Prostate gland (tissue), 2 donors: ENCODE results near the gene GOLGA6B. TPM values are rescaled to one million over a fixed set of nuclear protein-coding genes. Genes with fewer than 3 reads are reported as not detected.
"Not testable (repeated sequence)": the region's sequence is repeated elsewhere in the genome, so short reads cannot be mapped to it uniquely, and the experiment has no call there.

Experiments
- DNase-seq: peaks from one replicate; pipeline ENCODE4 v3.0.0-alpha.2; 2019; ENCODE audit warnings: low spot score
- H3K27ac ChIP-seq, 2 donors: fragments of 200-600 bp; sonication (generic); 2 replicates each; pipeline ENCODE4 v1.5.1; 2017 to 2019
- H3K27me3 ChIP-seq: fragments of 200-600 bp; sonication (generic); replicated peaks from 2 replicates; pipeline ENCODE4 v1.5.1; 2019; ENCODE audit not compliant: insufficient read depth
- H3K36me3 ChIP-seq, 2 donors: fragments of 200-600 bp; sonication (generic); 1 replicate in 1 of 2; 2 replicates in 1 of 2; pipeline versions ENCODE4 v1.5.1 to v1.8.1; 2017 to 2019
- H3K4me1 ChIP-seq: fragments of 200-600 bp; sonication (generic); replicated peaks from 2 replicates; pipeline ENCODE4 v1.5.1; 2019
- H3K4me3 ChIP-seq, 2 donors: fragments of 200-600 bp; sonication (generic); 2 replicates each; pipeline ENCODE4 v1.5.1; 2017 to 2019
- H3K9me3 ChIP-seq: fragments of 200-600 bp; sonication (generic); 2 replicates; pipeline ENCODE4 v1.5.1; 2017
- POLR2A ChIP-seq: fragments of 450-650 bp; IDR thresholded peaks from one replicate; pipeline ENCODE4 v1.6.1; 2016; ENCODE audit warnings: antibody characterized with exemption, mild to moderate bottlenecking
- POLR2AphosphoS5 ChIP-seq: sonication (generic); formaldehyde crosslinking; IDR thresholded peaks from one replicate; pipeline ENCODE4 v1.6.1; 2017; ENCODE audit warnings: antibody characterized with exemption
- WGBS: methylation state at CpG from one replicate; pipeline ENCODE4 v1.1.5; 2018; 5-methylcytosine and 5-hydroxymethylcytosine counted together
- intact Hi-C: fragments of 100-400 bp; cut with DNase I; formaldehyde crosslinking; loops from one replicate; pipeline ENCODE4 v1.14.2; 2022
- small RNA-seq, 2 donors: library from RNA; depleted of rRNA; stranded (forward); fragments of <200 nt; gene quantifications; one replicate each; pipeline ENCODE3, GENCODE V24; 2016
- total RNA-seq, 2 donors: library from RNA; depleted of rRNA; stranded (reverse); fragments of >200 nt; gene quantifications; one replicate each; pipeline ENCODE4 v1.1.0, GENCODE V29; 2016
- TF ChIP-seq, protein P1 (sequence below), 4 experiments: fragments of 200-600 bp in 2 of 4; fragments of 450-650 bp in 2 of 4; sonication (generic) in 2 of 4; IDR thresholded peaks; 1 replicate in 3 of 4; 2 replicates in 1 of 4; pipeline ENCODE4 v1.5.1; 2016 to 2019; ENCODE audit warnings: antibody characterized with exemption in 4 of 4, mild to moderate bottlenecking in 2 of 4, moderate library complexity in 2 of 4

GOLGA6B gene
- total RNA-seq, 2 donors from 2014 or later, result not detected

DNA sequence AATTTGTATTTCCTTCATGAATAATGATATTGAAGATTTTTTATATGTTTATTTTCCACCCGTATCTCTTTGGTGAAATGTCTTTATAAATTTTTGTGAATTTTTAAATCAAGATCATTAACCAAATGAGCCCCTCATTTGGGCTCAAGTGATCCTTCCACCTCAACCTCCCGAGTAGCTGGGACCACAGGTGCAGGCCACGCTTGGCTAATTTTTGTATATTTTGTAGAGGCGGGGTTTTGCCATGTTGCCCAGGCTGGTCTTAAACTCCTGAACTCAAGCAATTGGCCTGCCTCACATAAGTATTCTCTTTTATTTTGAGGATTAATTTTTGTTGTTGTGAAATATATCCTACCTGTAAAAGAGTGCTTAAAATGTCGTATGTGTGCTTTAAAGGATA is 36.4 kb downstream of the GOLGA6B start:
- intact Hi-C loops, result no loop called here
- Histone ChIP-seq H3K4me1 (no peaks in the 10 kb centered on the region), H3K27me3 (no peaks in the 10 kb centered on the region), H3K9me3 (no peaks in the 10 kb centered on the region), H3K36me3 (no peaks in the 10 kb centered on the region), H3K4me3 (no peak overlapping the region), H3K27ac (no peak overlapping the region)
- DNase-seq, result no peak
- TF ChIP-seq POLR2AphosphoS5 (no peak), POLR2A (no peak)
- TF ChIP-seq, protein P1, sequence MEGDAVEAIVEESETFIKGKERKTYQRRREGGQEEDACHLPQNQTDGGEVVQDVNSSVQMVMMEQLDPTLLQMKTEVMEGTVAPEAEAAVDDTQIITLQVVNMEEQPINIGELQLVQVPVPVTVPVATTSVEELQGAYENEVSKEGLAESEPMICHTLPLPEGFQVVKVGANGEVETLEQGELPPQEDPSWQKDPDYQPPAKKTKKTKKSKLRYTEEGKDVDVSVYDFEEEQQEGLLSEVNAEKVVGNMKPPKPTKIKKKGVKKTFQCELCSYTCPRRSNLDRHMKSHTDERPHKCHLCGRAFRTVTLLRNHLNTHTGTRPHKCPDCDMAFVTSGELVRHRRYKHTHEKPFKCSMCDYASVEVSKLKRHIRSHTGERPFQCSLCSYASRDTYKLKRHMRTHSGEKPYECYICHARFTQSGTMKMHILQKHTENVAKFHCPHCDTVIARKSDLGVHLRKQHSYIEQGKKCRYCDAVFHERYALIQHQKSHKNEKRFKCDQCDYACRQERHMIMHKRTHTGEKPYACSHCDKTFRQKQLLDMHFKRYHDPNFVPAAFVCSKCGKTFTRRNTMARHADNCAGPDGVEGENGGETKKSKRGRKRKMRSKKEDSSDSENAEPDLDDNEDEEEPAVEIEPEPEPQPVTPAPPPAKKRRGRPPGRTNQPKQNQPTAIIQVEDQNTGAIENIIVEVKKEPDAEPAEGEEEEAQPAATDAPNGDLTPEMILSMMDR (IDR thresholded peaks at IDR 0.05), result no peak
- WGBS, result 76% methylated on average over 5 of the region's 5 CpGs

DNA sequence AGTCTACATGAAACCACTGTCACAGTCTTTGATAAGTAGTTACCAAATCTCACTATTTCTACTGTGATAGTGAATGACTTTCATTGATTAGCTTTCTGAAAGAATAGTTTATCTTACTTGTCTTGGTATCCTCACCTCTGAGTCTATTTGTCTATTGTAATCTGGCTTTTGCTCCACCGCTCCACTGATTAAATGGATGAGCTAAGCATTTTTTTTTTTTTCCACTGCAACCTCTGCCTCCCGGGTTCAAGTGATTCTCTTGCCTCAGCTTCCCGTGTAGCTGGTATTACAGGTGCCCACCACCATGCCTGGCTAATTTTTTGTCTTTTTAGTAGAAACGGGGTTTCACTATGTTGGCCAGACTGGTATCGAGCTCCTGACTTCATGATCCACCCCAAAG is 44.4 kb downstream of the GOLGA6B start:
- H3K27ac ChIP-seq, result no peak overlapping the region

DNA sequence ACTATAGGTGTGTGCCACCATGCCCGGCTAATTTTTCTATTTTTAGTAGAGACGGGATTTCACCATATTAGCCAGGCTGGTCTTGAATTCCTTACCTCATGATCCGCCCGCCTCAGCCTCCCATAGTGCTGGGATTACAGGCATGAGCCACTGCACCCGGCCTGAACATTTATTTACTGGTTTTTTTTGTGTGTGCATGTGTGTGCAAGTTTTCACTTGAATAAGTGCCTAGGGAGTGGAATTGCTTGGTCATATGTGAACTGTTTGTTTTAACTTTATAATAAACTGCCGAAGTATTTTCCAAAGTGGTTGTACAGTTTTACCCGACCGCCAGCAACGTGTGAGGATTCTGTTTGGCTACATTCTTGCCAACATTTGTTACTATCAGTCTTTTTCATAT is 45.6 kb downstream of the GOLGA6B start:
- Histone ChIP-seq H3K4me3 (no peak overlapping the region), H3K9me3 (no peaks in the 10 kb centered on the region), H3K4me1 (no peaks in the 10 kb centered on the region), H3K27ac (no peak overlapping the region), H3K27me3 (no peaks in the 10 kb centered on the region), H3K36me3 (no peaks in the 10 kb centered on the region)
- no peak for TF ChIP-seq POLR2AphosphoS5
- no peak for TF ChIP-seq POLR2A
- TF ChIP-seq, protein P1 (IDR thresholded peaks at IDR 0.05), result no peak
- no peak for DNase-seq
- WGBS, result 73% methylated on average over 9 of the region's 9 CpGs
- intact Hi-C loops, result no loop called here

More for the DNA sequence above, 44.4 kb downstream of the GOLGA6B start:
- Histone ChIP-seq H3K4me1 (no peaks in the 10 kb centered on the region), H3K4me3 (no peak overlapping the region), H3K27me3 (no peaks in the 10 kb centered on the region), H3K9me3 (no peaks in the 10 kb centered on the region), H3K36me3 (no peaks in the 10 kb centered on the region)
- no peak for DNase-seq
- TF ChIP-seq POLR2AphosphoS5 (no peak), POLR2A (no peak)
- TF ChIP-seq, protein P1 (IDR thresholded peaks at IDR 0.05), result no peak
- 92% methylated on average over 5 of the region's 5 CpGs for WGBS
- intact Hi-C loops, result no loop called here

DNA sequence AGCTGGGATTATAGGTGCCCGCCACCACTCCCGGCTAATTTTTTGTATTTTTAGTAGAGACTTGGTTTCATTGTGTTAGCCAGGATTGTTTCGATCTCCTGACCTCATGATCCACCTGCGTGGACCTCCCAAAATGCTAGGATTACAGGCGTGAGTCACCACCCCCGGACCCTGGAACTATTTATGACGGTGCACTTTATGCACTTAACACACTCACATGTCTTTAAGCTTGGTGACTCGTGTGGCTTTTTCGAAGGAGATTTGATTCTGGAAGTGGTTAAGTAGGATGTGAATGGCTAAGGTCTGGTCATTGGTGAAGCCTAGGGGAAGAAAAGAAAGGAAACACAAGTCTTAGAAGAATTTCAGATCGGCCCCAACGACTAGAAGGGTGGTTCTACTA is 51.8 kb downstream of the GOLGA6B start:
- TF ChIP-seq, protein P1 (IDR thresholded peaks at IDR 0.05), result no peak
- TF ChIP-seq POLR2AphosphoS5, result no peak
- no peak for TF ChIP-seq POLR2A
- no peaks in the 10 kb centered on the region for H3K9me3 ChIP-seq
- H3K27ac ChIP-seq, result no peak overlapping the region
- H3K4me1 ChIP-seq, result no peaks in the 10 kb centered on the region
- intact Hi-C loops, result no loop called here
- no peaks in the 10 kb centered on the region for H3K27me3 ChIP-seq
- WGBS, result 94% methylated on average over 11 of the region's 11 CpGs
- H3K4me3 ChIP-seq, result no peak overlapping the region
- no peaks in the 10 kb centered on the region for H3K36me3 ChIP-seq
- no peak for DNase-seq

DNA sequence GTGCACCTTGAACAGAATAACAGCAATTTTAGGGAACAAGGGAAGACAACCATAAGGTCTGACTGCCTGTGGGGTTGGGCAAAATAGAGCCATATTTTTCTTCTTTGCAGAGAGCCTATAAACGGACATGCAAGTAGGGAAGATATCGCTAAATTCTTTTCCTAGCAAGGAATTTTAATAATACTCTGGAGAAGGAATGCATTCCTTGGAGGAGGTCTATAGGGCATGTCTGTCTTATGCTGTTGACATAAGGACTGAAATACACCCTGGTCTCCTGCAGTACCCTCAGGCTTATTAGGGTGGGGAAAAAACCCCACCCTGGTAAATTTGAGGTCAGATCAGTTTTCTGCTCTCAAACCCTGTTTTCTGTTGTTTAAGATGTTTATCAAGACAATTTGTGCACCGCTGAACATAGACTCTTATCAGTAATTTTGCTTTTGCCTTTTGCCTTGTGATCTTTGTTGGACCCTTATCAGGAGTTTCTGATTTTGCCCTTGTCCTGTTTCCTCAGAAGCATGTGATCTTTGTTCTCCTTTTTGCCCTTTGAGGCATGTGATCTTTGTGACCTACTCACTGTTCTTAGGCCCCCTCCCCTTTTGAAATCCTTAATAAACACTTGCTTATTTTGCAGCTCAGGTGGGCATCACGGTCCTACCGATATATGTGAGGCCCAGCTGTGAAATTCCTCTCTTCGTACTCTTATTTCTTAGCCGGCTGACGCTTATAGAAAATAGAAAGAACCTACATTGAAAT is 54.2 kb downstream of the GOLGA6B start:
- H3K9me3 ChIP-seq, H3K27me3 ChIP-seq, H3K4me1 ChIP-seq, H3K4me3 ChIP-seq, intact Hi-C loops, H3K36me3 ChIP-seq, H3K27ac ChIP-seq, DNase-seq: not testable (repeated sequence)
- WGBS, result 87% methylated on average over 8 of the region's 8 CpGs

Small RNAs within 50 kb of the gene (small RNA-seq; reads per million reads assigned to genes)
- 0 reads per million in 2 donors for gene RN7SL853P

Other genes starting within 250 kb of the GOLGA6B start
- 10 to 100 TPM; 35.7 to 38.7 TPM for gene ARIH1, start 180.4 kb upstream of the GOLGA6B start, total RNA-seq
- gene HIGD2B, start 31.5 kb downstream of the GOLGA6B start, total RNA-seq, result under 1 TPM in 1 of 2 donors, not detected in 1; 0.51 TPM
- gene BBS4, start 31.5 kb downstream of the GOLGA6B start, total RNA-seq, result 10 to 100 TPM; 26.7 to 63.8 TPM
- gene ADPGK, start 129.1 kb downstream of the GOLGA6B start, total RNA-seq, result 100 to 1,000 TPM in 1 of 2 donors, 10 to 100 TPM in 1; 74.6 to 102 TPM